Upper lobe of left lung (tissue), 4 donors: ENCODE measurements around the gene SMIM20.

Source experiments
- EP300 ChIP-seq, 4 donors: sonication (generic); formaldehyde crosslinking; IDR thresholded peaks; one replicate each; pipeline ENCODE4 v1.5.1; 2017; ENCODE audit warnings: antibody characterized with exemption in 4 of 4, control low read depth in 2 of 4
- POLR2A ChIP-seq, 4 donors: fragments of 450-650 bp; IDR thresholded peaks; one replicate each; pipeline ENCODE4 v1.5.1; 2016 to 2017; ENCODE audit warnings: antibody characterized with exemption in 4 of 4, mild to moderate bottlenecking in 2 of 4
- TF ChIP-seq, protein P1 (sequence below), 6 experiments: fragments of 450-650 bp in 4 of 6; fragments of 200-600 bp in 2 of 6; sonication (generic) in 2 of 6; IDR thresholded peaks; one replicate each; pipeline ENCODE4 v1.5.1; 2016 to 2019; ENCODE audit warnings: antibody characterized with exemption in 6 of 6

DNA sequence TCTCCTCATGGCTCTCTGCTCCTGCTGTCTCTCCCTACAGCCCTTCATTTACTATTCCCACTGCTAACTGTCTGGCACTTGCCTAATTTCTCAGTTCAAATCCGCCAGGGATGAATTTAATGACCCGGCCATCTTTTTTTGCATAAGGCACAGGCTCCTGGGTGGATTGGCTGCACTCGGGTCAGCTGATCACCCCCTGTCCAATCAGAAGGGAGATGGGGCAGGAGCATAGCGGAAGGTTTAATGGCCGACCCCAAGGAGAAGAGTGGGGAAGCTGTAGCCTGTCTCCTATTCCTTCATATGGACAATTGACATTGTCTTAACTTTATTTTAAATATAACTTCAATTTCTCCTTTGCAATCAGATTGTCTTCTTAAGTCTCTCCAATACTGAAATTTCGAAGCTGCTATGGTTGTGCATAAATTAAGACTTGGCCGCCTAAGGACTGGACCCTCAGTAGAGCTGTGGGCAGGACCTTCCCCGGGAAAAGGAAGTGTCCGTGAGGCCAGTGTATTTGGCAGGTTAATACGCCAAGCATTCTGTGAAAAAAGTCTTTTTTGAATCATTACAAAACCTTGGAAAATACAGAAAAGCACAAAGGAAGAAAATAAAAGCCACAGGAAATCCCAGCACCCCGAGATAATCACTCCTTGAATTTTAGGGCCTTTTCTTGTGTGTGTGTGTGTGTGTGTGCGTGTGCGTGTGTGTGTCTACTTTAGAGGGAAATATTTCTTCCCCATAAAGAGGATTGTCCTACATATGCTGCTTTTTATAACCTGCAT, 55.5 kb downstream of the SMIM20 start:
- TF ChIP-seq EP300 (IDR thresholded peaks at IDR 0.05): no peak
- TF ChIP-seq POLR2A (IDR thresholded peaks at IDR 0.05): no peak
- TF ChIP-seq, protein P1, sequence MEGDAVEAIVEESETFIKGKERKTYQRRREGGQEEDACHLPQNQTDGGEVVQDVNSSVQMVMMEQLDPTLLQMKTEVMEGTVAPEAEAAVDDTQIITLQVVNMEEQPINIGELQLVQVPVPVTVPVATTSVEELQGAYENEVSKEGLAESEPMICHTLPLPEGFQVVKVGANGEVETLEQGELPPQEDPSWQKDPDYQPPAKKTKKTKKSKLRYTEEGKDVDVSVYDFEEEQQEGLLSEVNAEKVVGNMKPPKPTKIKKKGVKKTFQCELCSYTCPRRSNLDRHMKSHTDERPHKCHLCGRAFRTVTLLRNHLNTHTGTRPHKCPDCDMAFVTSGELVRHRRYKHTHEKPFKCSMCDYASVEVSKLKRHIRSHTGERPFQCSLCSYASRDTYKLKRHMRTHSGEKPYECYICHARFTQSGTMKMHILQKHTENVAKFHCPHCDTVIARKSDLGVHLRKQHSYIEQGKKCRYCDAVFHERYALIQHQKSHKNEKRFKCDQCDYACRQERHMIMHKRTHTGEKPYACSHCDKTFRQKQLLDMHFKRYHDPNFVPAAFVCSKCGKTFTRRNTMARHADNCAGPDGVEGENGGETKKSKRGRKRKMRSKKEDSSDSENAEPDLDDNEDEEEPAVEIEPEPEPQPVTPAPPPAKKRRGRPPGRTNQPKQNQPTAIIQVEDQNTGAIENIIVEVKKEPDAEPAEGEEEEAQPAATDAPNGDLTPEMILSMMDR (IDR thresholded peaks at IDR 0.05): no peak
